H9 (cell line): ENCODE data around the gene CFL1. TPM values are rescaled to one million over a fixed set of nuclear protein-coding genes. Genes with fewer than 3 reads are reported as not detected.

ENCODE experiments used
- DNase-seq: peaks from one replicate; pipeline ENCODE4 v3.0.0-alpha.2; 2017
- H2AFZ ChIP-seq: one replicate; pipeline ENCODE4 v1.6.1; 2013; ENCODE audit warnings: mild to moderate bottlenecking, low read length, control low read depth, moderate library complexity
- H2AK5ac ChIP-seq: 2 replicates; pipeline ENCODE4 v1.6.1; 2013; ENCODE audit warnings: low read length, control low read depth, mixed read lengths; ENCODE audit not compliant: insufficient read length
- H2BK120ac ChIP-seq: one replicate; pipeline ENCODE4 v1.6.1; 2013; ENCODE audit warnings: low read depth, mild to moderate bottlenecking, low read length, control low read depth, inconsistent platforms; ENCODE audit not compliant: poor library complexity, severe bottlenecking
- H2BK12ac ChIP-seq: 2 replicates; pipeline ENCODE4 v1.6.1; 2013; ENCODE audit warnings: low read length, control low read depth, mixed read lengths, low read depth; ENCODE audit not compliant: insufficient read length
- H2BK15ac ChIP-seq: 2 replicates; pipeline ENCODE4 v1.6.1; 2013; ENCODE audit warnings: low read depth, low read length, control low read depth
- H2BK20ac ChIP-seq: one replicate; pipeline ENCODE4 v1.6.1; 2013; ENCODE audit warnings: low read depth, mild to moderate bottlenecking, low read length, control low read depth, inconsistent platforms; ENCODE audit not compliant: poor library complexity, severe bottlenecking
- H2BK5ac ChIP-seq: 2 replicates; pipeline ENCODE4 v1.6.1; 2013; ENCODE audit warnings: low read length, control low read depth, mixed read lengths; ENCODE audit not compliant: insufficient read length
- H3K14ac ChIP-seq: 2 replicates; pipeline ENCODE4 v1.6.1; 2013; ENCODE audit warnings: low read length, control low read depth; ENCODE audit not compliant: insufficient read depth
- H3K18ac ChIP-seq: 2 replicates; pipeline ENCODE4 v1.6.1; 2013; ENCODE audit warnings: low read depth, mild to moderate bottlenecking, mixed read lengths, low read length, control low read depth; ENCODE audit not compliant: insufficient read length
- H3K23ac ChIP-seq: 2 replicates; pipeline ENCODE4 v1.6.1; 2013; ENCODE audit warnings: low read length, control low read depth, mixed read lengths, low read depth; ENCODE audit not compliant: insufficient read length
- H3K23me2 ChIP-seq: 2 replicates; pipeline ENCODE4 v1.6.1; 2013; ENCODE audit warnings: low read depth, mild to moderate bottlenecking, mixed read lengths, low read length, control low read depth; ENCODE audit not compliant: insufficient read length, poor library complexity, severe bottlenecking
- H3K27ac ChIP-seq: 2 replicates; pipeline ENCODE4 v1.5.1; 2013; ENCODE audit warnings: low read length, control low read depth, mixed read lengths, low read depth; ENCODE audit not compliant: insufficient read length
- H3K27me3 ChIP-seq: 2 replicates; pipeline ENCODE4 v1.6.1; 2013; ENCODE audit warnings: low read length, control low read depth, inconsistent platforms; ENCODE audit not compliant: insufficient read depth
- H3K4ac ChIP-seq: 2 replicates; pipeline ENCODE4 v1.6.1; 2013; ENCODE audit warnings: low read depth, mild to moderate bottlenecking, control low read depth, inconsistent platforms, low read length, moderate library complexity
- H3K4me1 ChIP-seq: 2 replicates; pipeline ENCODE4 v1.6.1; 2013; ENCODE audit warnings: low read length, control low read depth, inconsistent platforms; ENCODE audit not compliant: insufficient read depth
- H3K4me2 ChIP-seq: 2 replicates; pipeline ENCODE4 v1.6.1; 2013; ENCODE audit warnings: low read length, control low read depth, mixed read lengths; ENCODE audit not compliant: insufficient read length, insufficient read depth
- H3K56ac ChIP-seq: 2 replicates; pipeline ENCODE4 v1.6.1; 2013; ENCODE audit warnings: low read depth, mild to moderate bottlenecking, mixed read lengths, low read length, control low read depth; ENCODE audit not compliant: insufficient read length
- H3K79me1 ChIP-seq: 2 replicates; pipeline ENCODE4 v1.6.1; 2013; ENCODE audit warnings: low read depth, mild to moderate bottlenecking, moderate library complexity, low read length, control low read depth, inconsistent platforms; ENCODE audit not compliant: insufficient read depth, poor library complexity, severe bottlenecking
- H3K79me2 ChIP-seq: 2 replicates; pipeline ENCODE4 v1.6.1; 2013; ENCODE audit warnings: low read length, control low read depth, inconsistent platforms; ENCODE audit not compliant: insufficient read depth
- H3K9ac ChIP-seq: 2 replicates; pipeline ENCODE4 v1.6.1; 2013; ENCODE audit warnings: low read length, control low read depth, mixed read lengths; ENCODE audit not compliant: insufficient read length; ENCODE audit errors: extremely low read depth
- H3K9me3 ChIP-seq: one replicate; pipeline ENCODE4 v1.6.1; 2013; ENCODE audit warnings: low read depth, low read length, inconsistent platforms; ENCODE audit not compliant: control insufficient read depth
- H3T11ph ChIP-seq: one replicate; pipeline ENCODE4 v1.6.1; 2013; ENCODE audit warnings: mild to moderate bottlenecking, low read length, control low read depth, inconsistent platforms
- H4K20me1 ChIP-seq: one replicate; pipeline ENCODE4 v1.6.1; 2013; ENCODE audit not compliant: control insufficient read depth, insufficient read length, insufficient read depth
- H4K5ac ChIP-seq: 2 replicates; pipeline ENCODE4 v1.6.1; 2013; ENCODE audit warnings: low read depth, mild to moderate bottlenecking, mixed read lengths, low read length, control low read depth; ENCODE audit not compliant: insufficient read length
- H4K8ac ChIP-seq: replicated peaks from 2 replicates; pipeline ENCODE4 v1.6.1; 2013; ENCODE audit warnings: low read length, control low read depth, mixed read lengths, low read depth; ENCODE audit not compliant: insufficient read length
- H4K91ac ChIP-seq: 2 replicates; pipeline ENCODE4 v1.6.1; 2013; ENCODE audit warnings: low read depth, mild to moderate bottlenecking, moderate library complexity, mixed read lengths, low read length, control low read depth; ENCODE audit not compliant: insufficient read length
- H3K27ac Mint-ChIP-seq, 3 experiments: 2 replicates in 2 of 3; 3 replicates in 1 of 3; pipeline ENCODE4 v1.8.0; 2020 to 2021; ENCODE audit warnings: mixed read lengths in 3 of 3, mild to moderate bottlenecking in 1 of 3, moderate library complexity in 1 of 3
- H3K27me3 Mint-ChIP-seq: 2 replicates; pipeline ENCODE4 v1.8.0; 2021; ENCODE audit warnings: low read depth, mild to moderate bottlenecking, moderate library complexity, mixed read lengths
- H3K36me3 Mint-ChIP-seq, 3 experiments: 2 replicates in 2 of 3; 3 replicates in 1 of 3; pipeline ENCODE4 v1.8.0; 2020 to 2021; ENCODE audit warnings: low read depth in 3 of 3, mixed read lengths in 3 of 3; ENCODE audit not compliant: insufficient read depth in 1 of 3
- H3K4me1 Mint-ChIP-seq, 2 experiments: 2 replicates each; pipeline ENCODE4 v1.8.0; 2020; ENCODE audit warnings: mixed read lengths in 2 of 2
- H3K4me3 Mint-ChIP-seq, 2 experiments: 2 replicates in 1 of 2; 3 replicates in 1 of 2; pipeline ENCODE4 v1.8.0; 2020 to 2021; ENCODE audit warnings: mild to moderate bottlenecking in 2 of 2, mixed read lengths in 2 of 2, moderate library complexity in 1 of 2
- H3K9me3 Mint-ChIP-seq, 2 experiments: 2 replicates in 1 of 2; 3 replicates in 1 of 2; pipeline ENCODE4 v1.8.0; 2020; ENCODE audit warnings: mild to moderate bottlenecking in 2 of 2, mixed read lengths in 2 of 2, moderate library complexity in 1 of 2
- WGBS: extraction: QIAGEN DNeasy Blood & Tissue Kit; methylation state at CpG from one replicate; pipeline ENCODE4 v1.1.7; 2013; ENCODE audit warnings: missing lambda C conversion rate, low lambda C conversion rate, mixed read lengths; ENCODE audit not compliant: insufficient read length; ENCODE audit errors: extremely low coverage; 5-methylcytosine and 5-hydroxymethylcytosine counted together
- total RNA-seq: library from RNA; stranded (reverse); gene quantifications from 2 replicates; pipeline ENCODE4 v1.2.1, GENCODE V29; 2021
- TF ChIP-seq, protein P1 (sequence below): fragments of 200-600 bp; sonication (generic); conservative IDR thresholded peaks from 3 replicates; pipeline ENCODE4 v1.8.0; 2021; ENCODE audit warnings: antibody characterized with exemption, mild to moderate bottlenecking

CFL1 gene
- total RNA-seq, 1 experiment from 2014 or later: 1,107 TPM

DNA sequence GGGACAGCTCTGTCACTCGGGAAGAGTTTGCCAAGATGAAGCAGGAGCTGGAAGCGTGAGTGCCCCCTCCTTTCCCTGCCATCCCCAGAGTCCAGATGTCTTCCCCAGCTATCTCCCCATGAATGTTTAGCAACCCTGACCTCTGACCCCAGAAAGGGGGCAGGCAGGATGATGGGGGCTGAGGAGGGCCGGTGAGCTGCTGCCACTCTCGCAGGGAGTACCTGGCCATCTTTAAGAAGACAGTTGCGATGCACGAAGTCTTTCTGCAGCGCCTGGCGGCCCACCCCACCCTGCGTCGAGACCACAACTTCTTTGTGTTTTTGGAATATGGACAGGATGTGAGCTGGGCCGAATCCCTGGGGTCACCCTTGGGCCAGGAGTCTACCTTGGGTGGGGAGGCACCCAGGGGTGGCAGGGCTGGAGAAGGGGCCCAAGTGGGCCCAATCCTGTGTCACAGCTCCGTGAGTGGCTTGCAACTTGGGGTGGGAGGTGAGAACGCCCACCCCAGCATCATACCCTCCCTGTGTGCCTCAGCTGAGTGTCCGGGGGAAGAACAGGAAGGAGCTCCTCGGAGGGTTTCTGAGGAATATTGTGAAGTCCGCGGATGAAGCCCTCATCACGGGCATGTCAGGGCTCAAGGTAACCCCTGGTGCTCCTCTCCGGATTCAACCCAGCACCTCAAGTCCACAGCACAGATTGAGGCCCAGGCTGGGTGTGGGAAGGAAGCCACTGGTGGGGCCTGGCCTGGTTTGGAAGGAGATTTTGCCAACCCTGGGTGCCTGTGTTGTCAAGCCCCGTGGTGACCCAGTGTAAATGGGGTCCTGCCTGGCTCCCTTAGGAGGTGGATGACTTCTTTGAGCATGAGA is 7.5 kb downstream of the CFL1 start:
- Histone ChIP-seq H3K4me2 (no peak overlapping the region), H4K20me1 (no peaks in the 10 kb centered on the region), H2BK5ac (no peak overlapping the region), H4K5ac (no peak overlapping the region), H3K56ac (no peak overlapping the region), H3K27me3 (no peaks in the 10 kb centered on the region), H3K14ac (no peak overlapping the region), H2BK120ac (no peak overlapping the region), H3K27ac (no peak overlapping the region), H4K8ac (no peak overlapping the region), H2AFZ (no peak overlapping the region), H3K9ac (no peak overlapping the region), H3T11ph (no peak overlapping the region), H2BK15ac (no peak overlapping the region), H2AK5ac (no peak overlapping the region), H3K18ac (no peak overlapping the region), H3K23ac (no peak overlapping the region), H3K79me2 (peaks cover 1% of the 10 kb centered on the region; the same call in 1 of the 2 replicates), H4K91ac (no peak overlapping the region), H3K9me3 (no peaks in the 10 kb centered on the region), H3K4ac (no peak overlapping the region), H2BK12ac (no peak overlapping the region), H3K79me1 (peaks cover 2% of the 10 kb centered on the region), H3K4me1 (no peaks in the 10 kb centered on the region), H2BK20ac (no peak overlapping the region), H3K23me2 (no peaks in the 10 kb centered on the region)
- H3K4me1 Mint-ChIP-seq: peaks cover 10 to 14% of the 10 kb centered on the region in 2 experiments
- peaks cover 3 to 7% of the 10 kb centered on the region in 2 experiments; a peak in 2 of 5 replicates for H3K9me3 Mint-ChIP-seq
- no peak overlapping the region for H3K4me3 Mint-ChIP-seq
- TF ChIP-seq, protein P1, sequence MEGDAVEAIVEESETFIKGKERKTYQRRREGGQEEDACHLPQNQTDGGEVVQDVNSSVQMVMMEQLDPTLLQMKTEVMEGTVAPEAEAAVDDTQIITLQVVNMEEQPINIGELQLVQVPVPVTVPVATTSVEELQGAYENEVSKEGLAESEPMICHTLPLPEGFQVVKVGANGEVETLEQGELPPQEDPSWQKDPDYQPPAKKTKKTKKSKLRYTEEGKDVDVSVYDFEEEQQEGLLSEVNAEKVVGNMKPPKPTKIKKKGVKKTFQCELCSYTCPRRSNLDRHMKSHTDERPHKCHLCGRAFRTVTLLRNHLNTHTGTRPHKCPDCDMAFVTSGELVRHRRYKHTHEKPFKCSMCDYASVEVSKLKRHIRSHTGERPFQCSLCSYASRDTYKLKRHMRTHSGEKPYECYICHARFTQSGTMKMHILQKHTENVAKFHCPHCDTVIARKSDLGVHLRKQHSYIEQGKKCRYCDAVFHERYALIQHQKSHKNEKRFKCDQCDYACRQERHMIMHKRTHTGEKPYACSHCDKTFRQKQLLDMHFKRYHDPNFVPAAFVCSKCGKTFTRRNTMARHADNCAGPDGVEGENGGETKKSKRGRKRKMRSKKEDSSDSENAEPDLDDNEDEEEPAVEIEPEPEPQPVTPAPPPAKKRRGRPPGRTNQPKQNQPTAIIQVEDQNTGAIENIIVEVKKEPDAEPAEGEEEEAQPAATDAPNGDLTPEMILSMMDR: no peak
- H3K36me3 Mint-ChIP-seq: peaks cover 33 to 43% (median 36%) of the 10 kb centered on the region in 3 experiments
- H3K27ac Mint-ChIP-seq: peak overlapping the region in 1 of 3 experiments; percentile 63; a peak in 1 of 7 replicates
- WGBS: no CpG with 5 or more reads among the region's 20 CpGs
- peaks cover 15% of the 10 kb centered on the region for H3K27me3 Mint-ChIP-seq
- DNase-seq: peak; percentile 32
